CD4-positive, alpha-beta T cell (primary cell): ENCODE data around the gene TAOK3. TPM values are rescaled to one million over a fixed set of nuclear protein-coding genes. Genes with fewer than 3 reads are reported as not detected.

ENCODE experiments used
- ATAC-seq: fragments of 200-7000 bp; cut with Tn5 transposase; one replicate; pipeline ENCODE4 v1.10.0; 2022; ENCODE audit warnings: mild to moderate bottlenecking; ENCODE audit not compliant: poor library complexity
- CTCF ChIA-PET: fragments of 350-600 bp; sonication (Branson Sonifier 250); formaldehyde crosslinking; loops from one replicate; lab custom pipeline; 2021; ENCODE audit warnings: antibody characterized with exemption, inconsistent platforms; lab: Charles Lee
- POLR2A ChIA-PET: fragments of 350-600 bp; sonication (Branson Sonifier 250); formaldehyde crosslinking; loops from one replicate; lab custom pipeline; 2021; ENCODE audit warnings: antibody characterized with exemption, inconsistent platforms; lab: Charles Lee
- DNase-seq, 14 experiments: peaks; one replicate each; pipeline ENCODE4 v3.0.0-alpha.2; 2013 to 2020; ENCODE audit warnings: mixed read lengths in 2 of 14
- H3K27ac ChIP-seq, 2 donors: one replicate each; pipeline versions ENCODE4 v1.5.1 to v1.7.0; 2013; ENCODE audit warnings: low read length in 2 of 2, low read depth in 1 of 2, mild to moderate bottlenecking in 1 of 2
- H3K27me3 ChIP-seq, 2 experiments: 1 replicate in 1 of 2; 2 replicates in 1 of 2; pipeline versions ENCODE4 v1.6.1 to v1.7.0; 2013; ENCODE audit warnings: low read length in 2 of 2, control low read depth in 1 of 2, mild to moderate bottlenecking in 1 of 2, moderate library complexity in 1 of 2; ENCODE audit not compliant: insufficient read depth in 2 of 2, control insufficient read depth in 1 of 2
- H3K36me3 ChIP-seq: one replicate; pipeline ENCODE4 v1.6.1; 2013; ENCODE audit warnings: low read length, control low read depth; ENCODE audit not compliant: insufficient read depth
- H3K4me1 ChIP-seq: one replicate; pipeline ENCODE4 v1.6.1; 2013; ENCODE audit warnings: low read length, control low read depth; ENCODE audit not compliant: insufficient read depth
- H3K4me3 ChIP-seq: one replicate; pipeline ENCODE4 v1.5.1; 2013; ENCODE audit warnings: mild to moderate bottlenecking, low read length, moderate library complexity
- H3K9me3 ChIP-seq, 2 experiments: 1 replicate in 1 of 2; 2 replicates in 1 of 2; pipeline versions ENCODE4 v1.6.1 to v1.7.0; 2013; ENCODE audit warnings: low read length in 2 of 2, mild to moderate bottlenecking in 2 of 2, control low read depth in 1 of 2, moderate library complexity in 1 of 2; ENCODE audit not compliant: control insufficient read depth in 1 of 2, insufficient read depth in 1 of 2
- H3K27ac Mint-ChIP-seq: one replicate; pipeline ENCODE4 v1.8.0; 2020; ENCODE audit warnings: mixed read lengths
- H3K27me3 Mint-ChIP-seq: one replicate; pipeline ENCODE4 v1.8.0; 2021; ENCODE audit warnings: mixed read lengths
- H3K36me3 Mint-ChIP-seq: one replicate; pipeline ENCODE4 v1.8.0; 2021; ENCODE audit warnings: low read depth, mixed read lengths
- H3K4me1 Mint-ChIP-seq: one replicate; pipeline ENCODE4 v1.8.0; 2021; ENCODE audit warnings: low read depth, mixed read lengths
- H3K4me3 Mint-ChIP-seq: one replicate; pipeline ENCODE4 v1.8.0; 2020; ENCODE audit warnings: mild to moderate bottlenecking, mixed read lengths
- H3K9me3 Mint-ChIP-seq: one replicate; pipeline ENCODE4 v1.8.0; 2020; ENCODE audit warnings: mixed read lengths
- CTCF ChIP-seq: fragments of 200-600 bp; IDR thresholded peaks from one replicate; pipeline ENCODE4 v1.8.0; 2022; ENCODE audit warnings: antibody characterized with exemption, mild to moderate bottlenecking
- intact Hi-C, 2 experiments: fragments of 100-400 bp; cut with DNase I in 1 of 2; cut with micrococcal nuclease in 1 of 2; formaldehyde crosslinking; loops; one replicate each; pipeline versions ENCODE4 v1.15.1 to v1.9.0; 2023 to 2025; cut with DNase I, micrococcal nuclease
- total RNA-seq, 174 experiments: library from RNA in 2 of 174; stranded (reverse) in 2 of 174; gene quantifications; one replicate each; pipeline ENCODE4 v1.2.3 and lab custom pipeline; 2021 to 2026

TAOK3 gene
- total RNA-seq, 2 experiments from 2014 or later: 53.5 to 56.6 TPM

- Mint-ChIP-seq H3K27ac (no peak overlapping the region), H3K9me3 (no peaks in the 10 kb centered on the region), H3K27me3 (no peaks in the 10 kb centered on the region), H3K4me1 (no peaks in the 10 kb centered on the region), H3K36me3 (peaks cover 39% of the 10 kb centered on the region), H3K4me3 (no peak overlapping the region)
- Histone ChIP-seq H3K4me1 (no peaks in the 10 kb centered on the region), H3K27me3 (no peaks in the 10 kb centered on the region), H3K36me3 (peaks cover 51% of the 10 kb centered on the region), H3K27ac (no peak overlapping the region), H3K9me3 (no peaks in the 10 kb centered on the region), H3K4me3 (no peak overlapping the region)
- no peak for TF ChIP-seq CTCF
- ATAC-seq (no peak), DNase-seq (no peak)
- CTCF ChIA-PET: no interaction called here
- POLR2A ChIA-PET: interaction anchor here (0.7 kb wide), 1 partner anchor 969 kb away, joined by 3 read pairs; no protein-coding TSS in a partner anchor
- intact Hi-C loops: no loop called here
These were observed 179.2 kb downstream of the TAOK3 start for GRCh38 chr12:118193477-118193876.

- intact Hi-C loops: no loop called here
- H3K36me3 ChIP-seq: peaks cover 47% of the 10 kb centered on the region
- H3K27me3 ChIP-seq: no peaks in the 10 kb centered on the region
- no peaks in the 10 kb centered on the region for H3K4me1 ChIP-seq
- ATAC-seq (no peak), DNase-seq (no peak)
- no peak for TF ChIP-seq CTCF
- no peak overlapping the region for H3K27ac Mint-ChIP-seq
- no peak overlapping the region for H3K4me3 ChIP-seq
- ChIA-PET CTCF (no interaction called here), POLR2A (no interaction called here)
- no peaks in the 10 kb centered on the region for H3K9me3 ChIP-seq
- H3K9me3 Mint-ChIP-seq: no peaks in the 10 kb centered on the region
- peaks cover 44% of the 10 kb centered on the region for H3K36me3 Mint-ChIP-seq
- H3K4me3 Mint-ChIP-seq: no peak overlapping the region
- H3K27me3 Mint-ChIP-seq: no peaks in the 10 kb centered on the region
- no peak overlapping the region for H3K27ac ChIP-seq
- peaks cover 19% of the 10 kb centered on the region for H3K4me1 Mint-ChIP-seq
These were observed 182.4 kb downstream of the TAOK3 start for GRCh38 chr12:118190266-118190665.

- Mint-ChIP-seq H3K4me3 (no peak overlapping the region), H3K4me1 (peaks cover 22% of the 10 kb centered on the region), H3K27ac (no peak overlapping the region), H3K27me3 (no peaks in the 10 kb centered on the region), H3K9me3 (no peaks in the 10 kb centered on the region), H3K36me3 (peaks cover 43% of the 10 kb centered on the region)
- H3K36me3 ChIP-seq: peaks cover 49% of the 10 kb centered on the region
- TF ChIP-seq CTCF: no peak
- H3K4me3 ChIP-seq: no peak overlapping the region
- DNase-seq: no peak
- ChIA-PET CTCF (no interaction called here), POLR2A (no interaction called here)
- no peaks in the 10 kb centered on the region for H3K4me1 ChIP-seq
- no peaks in the 10 kb centered on the region for H3K27me3 ChIP-seq
- no peak for ATAC-seq
- H3K9me3 ChIP-seq: no peaks in the 10 kb centered on the region
- intact Hi-C loops: loop anchor here in 1 of 2 experiments (10.0 kb wide), 1 partner anchor 1355 kb away; no protein-coding TSS in a partner anchor
- H3K27ac ChIP-seq: no peak overlapping the region
These were observed 182.9 kb downstream of the TAOK3 start for GRCh38 chr12:118189741-118190191.
